Activated T-helper 1 cell treated with anti-CD3 and anti-CD28 coated beads, Interleukin-12 subunit alpha, Interleukin-12 subunit beta, Interleukin-2, Interleukin-4 antibody, amounts not matched to agents 30 ng/mL and 10 ng/mL and 1 ng/mL, durations not matched to agents 14 hours and 24 hours and 36 hours (primary cell): ENCODE measurements around the gene SLC13A5. TPM values are rescaled to one million over a fixed set of nuclear protein-coding genes. Genes with fewer than 3 reads are reported as not detected.

Source experiments
- DNase-seq: peaks from one replicate; pipeline ENCODE4 v3.0.0; 2021; ENCODE audit warnings: low spot score
- H3K27ac Mint-ChIP-seq: one replicate; pipeline ENCODE4 v1.8.0; 2021; ENCODE audit warnings: mild to moderate bottlenecking, mixed read lengths
- H3K27me3 Mint-ChIP-seq: one replicate; pipeline ENCODE4 v1.8.0; 2022; ENCODE audit warnings: mild to moderate bottlenecking, moderate library complexity, mixed read lengths; ENCODE audit not compliant: insufficient read depth
- H3K36me3 Mint-ChIP-seq: one replicate; pipeline ENCODE4 v1.8.0; 2021; ENCODE audit warnings: low read depth, mixed read lengths
- H3K4me1 Mint-ChIP-seq: one replicate; pipeline ENCODE4 v1.8.0; 2021; ENCODE audit warnings: low read depth, mixed read lengths
- H3K4me3 Mint-ChIP-seq: one replicate; pipeline ENCODE4 v1.8.0; 2021; ENCODE audit warnings: mild to moderate bottlenecking, moderate library complexity, mixed read lengths
- H3K9me3 Mint-ChIP-seq: one replicate; pipeline ENCODE4 v1.8.0; 2021; ENCODE audit warnings: mixed read lengths
- intact Hi-C: fragments of 100-400 bp; cut with micrococcal nuclease; formaldehyde crosslinking; loops from one replicate; pipeline ENCODE4 v1.15.1; 2024
- total RNA-seq: library from RNA; stranded (reverse); gene quantifications from 2 replicates; pipeline ENCODE4 v1.2.3, GENCODE V29; 2022

SLC13A5 gene
- total RNA-seq, 1 donor from 2014 or later, result not detected

DNA sequence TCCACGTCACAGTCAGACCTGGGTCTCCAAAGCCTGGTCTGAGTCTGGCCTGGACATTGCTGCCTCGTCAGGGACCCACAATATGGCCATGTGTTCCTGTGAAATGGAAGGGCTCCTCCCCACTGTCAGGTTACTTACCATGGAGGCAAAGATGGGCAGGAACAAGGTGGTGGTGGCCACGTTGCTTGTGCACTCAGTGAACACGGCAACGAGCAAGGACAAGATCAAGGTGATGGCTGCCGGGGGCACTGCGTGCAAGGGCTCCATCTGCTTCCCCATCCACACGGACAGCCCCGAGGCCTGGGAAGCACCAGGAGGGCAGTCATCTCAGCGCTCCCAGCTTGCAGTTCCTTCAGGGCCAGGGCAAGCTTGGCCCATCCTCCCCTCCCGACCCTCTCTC is 22.5 kb downstream of the SLC13A5 start:
- Mint-ChIP-seq H3K36me3 (no peaks in the 10 kb centered on the region), H3K27me3 (peaks cover 17% of the 10 kb centered on the region), H3K9me3 (no peaks in the 10 kb centered on the region), H3K27ac (no peak overlapping the region), H3K4me1 (no peaks in the 10 kb centered on the region), H3K4me3 (no peak overlapping the region)
- intact Hi-C loops, result no loop called here
- DNase-seq, result no peak

DNA sequence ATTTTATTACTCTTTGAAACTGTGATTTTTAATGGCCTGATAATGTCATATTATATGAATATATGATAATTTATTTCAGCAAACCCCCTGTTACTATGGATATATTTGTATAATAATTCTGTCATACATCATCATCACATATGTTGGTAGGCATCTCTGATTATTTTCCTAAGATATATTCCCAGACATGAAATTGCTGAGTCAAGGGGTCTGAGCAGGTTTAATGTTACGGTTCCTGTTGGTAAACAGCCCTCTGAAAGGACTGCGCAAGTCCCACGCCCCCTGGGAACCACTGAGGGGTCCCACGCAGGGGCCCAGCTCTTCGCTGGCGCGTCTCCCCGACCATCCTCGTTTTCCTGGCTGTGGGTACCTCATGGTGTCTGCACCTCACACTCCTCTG is 24.2 kb downstream of the SLC13A5 start:
- no peaks in the 10 kb centered on the region for H3K36me3 Mint-ChIP-seq
- peaks cover 12% of the 10 kb centered on the region for H3K27me3 Mint-ChIP-seq
- H3K4me1 Mint-ChIP-seq, result no peaks in the 10 kb centered on the region
- intact Hi-C loops, result no loop called here
- no peak overlapping the region for H3K4me3 Mint-ChIP-seq
- DNase-seq, result no peak
- H3K27ac Mint-ChIP-seq, result no peak overlapping the region
- no peaks in the 10 kb centered on the region for H3K9me3 Mint-ChIP-seq

DNA sequence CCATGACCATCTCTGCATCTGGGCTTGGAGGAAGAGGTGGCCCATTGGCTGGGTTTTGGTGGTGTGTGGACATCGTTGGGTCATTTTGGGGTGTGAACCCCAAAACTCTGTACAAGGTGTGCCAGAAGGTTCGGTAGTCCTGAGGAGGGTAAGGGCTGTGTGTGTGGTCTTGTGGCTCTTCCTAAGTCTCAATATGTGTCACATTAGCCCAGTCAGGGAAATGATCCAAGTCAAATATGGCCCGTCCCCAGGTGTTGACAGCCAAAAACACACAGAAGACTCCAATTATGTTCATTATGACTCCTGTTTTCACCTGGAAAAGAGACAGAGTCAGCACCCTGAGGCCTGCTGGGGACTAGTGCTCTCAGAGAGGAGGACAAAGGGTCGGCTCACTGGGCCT is 27.1 kb downstream of the SLC13A5 start:
- H3K4me1 Mint-ChIP-seq, result no peaks in the 10 kb centered on the region
- no peaks in the 10 kb centered on the region for H3K9me3 Mint-ChIP-seq
- H3K36me3 Mint-ChIP-seq, result no peaks in the 10 kb centered on the region
- H3K27me3 Mint-ChIP-seq, result peaks cover 3% of the 10 kb centered on the region
- no peak overlapping the region for H3K27ac Mint-ChIP-seq
- intact Hi-C loops, result no loop called here
- DNase-seq, result no peak
- no peak overlapping the region for H3K4me3 Mint-ChIP-seq

DNA sequence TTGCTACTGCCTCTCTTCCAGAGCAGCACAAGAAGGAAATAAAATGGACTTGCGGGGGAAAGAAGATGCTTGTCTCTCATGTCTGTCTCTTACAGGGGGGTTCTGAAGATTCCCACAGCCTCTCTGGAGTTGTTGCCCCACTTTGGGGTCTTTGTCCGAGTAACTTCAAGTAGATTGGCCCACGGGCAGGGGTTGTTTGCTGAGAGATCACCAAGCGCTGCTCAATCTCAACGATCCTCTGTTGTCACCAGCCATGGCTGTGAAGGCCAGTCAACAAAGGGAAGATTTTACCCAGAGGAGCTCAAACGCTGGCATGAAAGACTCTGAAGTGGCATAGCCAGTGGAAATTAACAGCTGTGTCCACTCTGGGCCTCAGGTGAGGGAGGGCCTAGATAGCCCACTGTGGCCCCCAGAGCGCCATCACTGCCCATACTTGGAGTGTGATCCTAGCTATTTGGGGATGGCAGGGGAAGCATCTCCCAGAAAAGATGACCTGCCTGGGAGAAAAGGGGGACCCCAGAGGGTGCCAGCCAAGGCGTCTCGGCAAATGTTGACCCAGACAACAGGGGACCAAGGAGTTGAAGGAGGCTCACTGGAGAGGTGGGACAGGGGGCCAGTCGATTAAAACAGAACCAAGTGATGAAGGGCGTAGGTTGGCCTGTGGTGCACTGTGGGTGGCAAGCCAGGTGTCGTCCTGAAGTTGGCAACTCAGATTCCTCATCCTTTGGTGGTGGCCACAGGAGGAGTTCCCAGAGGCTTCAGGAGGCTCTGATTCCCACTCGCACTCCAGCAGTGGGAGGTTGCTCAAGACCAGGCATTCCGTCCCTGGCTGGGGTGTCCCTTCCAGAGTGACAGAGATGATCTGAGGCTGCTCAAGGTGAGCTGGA is 28.0 kb downstream of the SLC13A5 start:
- intact Hi-C loops, result no loop called here
- no peak for DNase-seq

DNA sequence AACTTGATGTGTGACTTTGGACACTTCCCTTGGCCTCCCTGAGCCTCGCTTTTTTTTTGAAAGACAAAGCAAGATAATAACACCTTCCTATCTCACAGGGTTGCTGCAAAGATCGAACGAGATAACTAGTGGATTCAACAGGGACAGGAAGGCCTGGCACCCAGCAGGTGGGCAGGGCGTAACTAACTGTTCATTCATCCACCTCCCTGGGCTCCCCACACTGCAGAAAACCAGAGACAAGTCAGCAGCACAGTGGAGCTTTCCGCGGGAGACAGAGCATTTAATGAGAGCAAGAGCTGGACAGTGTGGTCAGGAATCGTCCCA is 28.7 kb downstream of the SLC13A5 start:
- DNase-seq, result no peak
- H3K4me1 Mint-ChIP-seq, result no peaks in the 10 kb centered on the region
- intact Hi-C loops, result no loop called here
- no peak overlapping the region for H3K27ac Mint-ChIP-seq
- H3K36me3 Mint-ChIP-seq, result no peaks in the 10 kb centered on the region
- no peaks in the 10 kb centered on the region for H3K9me3 Mint-ChIP-seq
- H3K27me3 Mint-ChIP-seq, result peaks cover 8% of the 10 kb centered on the region
- H3K4me3 Mint-ChIP-seq, result no peak overlapping the region

More for the DNA sequence above, 28.0 kb downstream of the SLC13A5 start:
- H3K27me3 Mint-ChIP-seq, result peaks cover 4% of the 10 kb centered on the region
- no peaks in the 10 kb centered on the region for H3K9me3 Mint-ChIP-seq
- no peak overlapping the region for H3K27ac Mint-ChIP-seq
- no peak overlapping the region for H3K4me3 Mint-ChIP-seq
- H3K4me1 Mint-ChIP-seq, result no peaks in the 10 kb centered on the region
- no peaks in the 10 kb centered on the region for H3K36me3 Mint-ChIP-seq

DNA sequence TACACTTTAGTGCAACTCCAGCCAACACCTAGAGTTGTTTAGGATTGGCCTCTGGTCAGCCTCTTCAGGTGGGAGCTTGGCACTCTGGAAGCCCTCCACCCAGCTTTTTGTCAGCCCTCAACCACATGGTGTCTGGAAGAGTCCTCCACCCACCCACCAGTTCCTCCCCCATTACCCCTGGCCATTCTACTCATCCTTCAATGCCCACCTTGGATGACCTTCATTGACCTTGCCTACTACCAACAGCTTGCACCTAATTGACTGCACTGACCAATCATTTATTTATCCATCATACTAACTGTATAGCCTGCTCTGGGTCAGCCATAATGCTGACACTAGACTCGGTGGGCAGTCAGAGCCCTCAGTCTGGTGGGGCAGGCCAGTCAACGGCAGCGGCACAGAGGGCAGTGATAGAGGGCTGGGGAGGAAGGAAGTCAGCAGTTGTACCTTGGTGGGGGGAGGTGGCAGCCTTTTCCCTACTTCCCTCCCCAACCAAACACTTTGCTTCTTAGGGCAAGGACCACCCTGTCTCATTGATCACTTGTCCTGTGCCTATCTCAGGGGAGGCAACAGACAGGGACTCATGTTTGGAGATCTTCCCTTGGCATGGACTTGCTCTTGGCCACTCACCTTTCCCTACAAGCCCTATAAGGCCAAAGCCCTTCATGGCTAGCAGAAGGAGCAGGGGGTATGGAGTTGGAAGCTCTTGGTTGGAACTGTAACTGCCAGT is 29.3 kb downstream of the SLC13A5 start:
- intact Hi-C loops, result no loop called here

DNA sequence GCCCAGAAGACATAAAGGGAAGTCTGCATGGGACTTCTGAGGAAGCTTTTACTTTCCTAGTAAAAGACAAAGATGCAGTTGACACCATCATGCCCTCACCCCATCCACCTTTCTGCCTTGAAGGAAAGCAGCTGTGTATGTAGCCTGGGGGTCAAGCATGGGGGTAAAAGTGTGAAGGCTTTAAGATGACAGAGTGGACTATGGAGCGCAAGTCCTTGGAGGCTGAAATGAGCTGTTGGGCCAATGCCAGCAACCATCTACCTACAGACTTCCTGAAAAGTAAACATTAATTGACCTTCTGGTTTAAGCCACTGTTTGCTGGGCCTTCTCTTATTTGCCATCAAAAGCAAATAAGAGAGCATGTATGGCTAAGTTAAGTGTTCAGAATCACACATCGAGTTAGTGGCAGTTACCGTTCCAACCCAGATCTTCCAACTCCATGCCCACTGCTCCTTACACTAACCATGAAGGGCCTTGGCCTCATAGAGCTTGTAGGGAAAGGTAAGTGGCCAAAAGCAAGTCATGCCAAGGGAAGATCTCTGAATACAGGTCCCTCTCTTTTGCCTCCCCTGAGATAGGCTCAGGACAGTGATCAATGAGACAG is 30.0 kb downstream of the SLC13A5 start:
- H3K27me3 Mint-ChIP-seq, result peaks cover 17% of the 10 kb centered on the region

More for the DNA sequence above, 29.3 kb downstream of the SLC13A5 start:
- no peak overlapping the region for H3K27ac Mint-ChIP-seq
- H3K4me3 Mint-ChIP-seq, result no peak overlapping the region
- no peaks in the 10 kb centered on the region for H3K36me3 Mint-ChIP-seq
- H3K4me1 Mint-ChIP-seq, result no peaks in the 10 kb centered on the region
- H3K27me3 Mint-ChIP-seq, result peaks cover 12% of the 10 kb centered on the region
- DNase-seq, result no peak
- no peaks in the 10 kb centered on the region for H3K9me3 Mint-ChIP-seq

DNA sequence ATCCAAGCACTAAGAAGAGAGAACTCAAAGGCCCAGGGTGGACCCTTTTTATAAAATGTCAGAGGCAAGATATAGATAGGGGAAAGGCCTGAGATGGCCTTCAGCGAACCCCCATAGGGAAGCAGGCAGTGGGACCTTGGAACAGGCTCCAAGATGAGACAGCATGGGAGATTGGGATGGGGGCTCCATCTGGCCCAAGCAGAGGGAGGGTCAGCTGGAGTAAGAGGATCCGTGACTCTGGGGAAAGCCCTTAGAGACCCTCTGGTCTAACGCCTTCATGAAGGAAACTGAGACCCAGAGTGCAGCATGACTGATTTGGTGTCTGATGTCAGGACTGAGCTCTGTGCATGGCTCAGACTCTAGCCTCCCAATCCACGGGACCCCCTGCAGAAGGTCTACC is 30.8 kb downstream of the SLC13A5 start:
- no peak overlapping the region for H3K4me3 Mint-ChIP-seq
- no peaks in the 10 kb centered on the region for H3K36me3 Mint-ChIP-seq
- H3K4me1 Mint-ChIP-seq, result peaks cover 4% of the 10 kb centered on the region
- H3K27ac Mint-ChIP-seq, result no peak overlapping the region
- H3K27me3 Mint-ChIP-seq, result peaks cover 25% of the 10 kb centered on the region
- intact Hi-C loops, result no loop called here
- no peak for DNase-seq
- no peaks in the 10 kb centered on the region for H3K9me3 Mint-ChIP-seq

More for the DNA sequence above, 30.0 kb downstream of the SLC13A5 start:
- intact Hi-C loops, result no loop called here
- no peak for DNase-seq
- H3K27ac Mint-ChIP-seq, result no peak overlapping the region
- H3K4me1 Mint-ChIP-seq, result no peaks in the 10 kb centered on the region
- H3K9me3 Mint-ChIP-seq, result no peaks in the 10 kb centered on the region
- no peaks in the 10 kb centered on the region for H3K36me3 Mint-ChIP-seq
- H3K4me3 Mint-ChIP-seq, result no peak overlapping the region

DNA sequence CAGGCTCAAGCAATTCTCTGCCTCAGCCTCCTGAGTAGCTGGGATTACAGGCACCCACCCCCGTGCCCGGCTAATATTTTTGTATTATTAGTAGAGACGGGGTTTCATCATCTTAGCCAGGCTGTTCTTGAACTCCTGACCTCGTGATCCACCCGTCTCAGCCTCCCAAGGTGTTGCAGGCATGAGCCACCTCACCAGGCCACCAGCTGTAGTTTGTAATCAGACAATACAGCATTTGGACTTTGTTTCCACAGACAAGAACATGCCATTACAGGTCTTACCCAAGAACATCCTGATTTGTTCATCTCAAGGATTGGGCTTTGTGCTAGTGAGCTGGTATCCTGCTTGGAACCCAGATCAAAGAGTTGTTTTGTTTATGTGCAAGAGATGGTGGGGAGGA is 31.5 kb downstream of the SLC13A5 start:
- Mint-ChIP-seq H3K27ac (no peak overlapping the region), H3K36me3 (no peaks in the 10 kb centered on the region), H3K27me3 (peaks cover 27% of the 10 kb centered on the region), H3K9me3 (no peaks in the 10 kb centered on the region), H3K4me1 (peaks cover 4% of the 10 kb centered on the region), H3K4me3 (no peak overlapping the region)
- intact Hi-C loops, result no loop called here
- no peak for DNase-seq

DNA sequence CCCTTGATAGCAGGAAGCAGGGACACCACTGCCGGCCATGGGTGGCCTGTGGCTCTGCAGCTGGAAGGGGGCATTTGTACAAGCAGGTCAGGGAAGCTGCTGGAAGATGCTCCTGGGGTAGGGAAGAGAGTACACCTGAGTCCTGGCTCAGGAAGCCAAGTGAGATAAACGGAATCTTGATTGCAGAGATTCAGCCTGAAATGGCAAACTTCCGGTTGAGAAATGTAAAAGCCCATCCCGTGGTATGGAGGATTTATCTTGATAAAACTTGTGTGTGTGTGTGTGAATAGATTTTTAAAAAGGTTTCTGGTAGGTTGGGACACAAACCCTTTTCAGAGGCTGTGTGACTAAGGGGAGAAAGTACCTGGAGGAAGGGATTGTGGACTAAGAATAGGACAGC is 32.0 kb downstream of the SLC13A5 start:
- no peak for DNase-seq
- intact Hi-C loops, result no loop called here
- no peaks in the 10 kb centered on the region for H3K9me3 Mint-ChIP-seq
- H3K36me3 Mint-ChIP-seq, result no peaks in the 10 kb centered on the region
- peaks cover 27% of the 10 kb centered on the region for H3K27me3 Mint-ChIP-seq
- no peak overlapping the region for H3K4me3 Mint-ChIP-seq
- peaks cover 4% of the 10 kb centered on the region for H3K4me1 Mint-ChIP-seq
- no peak overlapping the region for H3K27ac Mint-ChIP-seq

DNA sequence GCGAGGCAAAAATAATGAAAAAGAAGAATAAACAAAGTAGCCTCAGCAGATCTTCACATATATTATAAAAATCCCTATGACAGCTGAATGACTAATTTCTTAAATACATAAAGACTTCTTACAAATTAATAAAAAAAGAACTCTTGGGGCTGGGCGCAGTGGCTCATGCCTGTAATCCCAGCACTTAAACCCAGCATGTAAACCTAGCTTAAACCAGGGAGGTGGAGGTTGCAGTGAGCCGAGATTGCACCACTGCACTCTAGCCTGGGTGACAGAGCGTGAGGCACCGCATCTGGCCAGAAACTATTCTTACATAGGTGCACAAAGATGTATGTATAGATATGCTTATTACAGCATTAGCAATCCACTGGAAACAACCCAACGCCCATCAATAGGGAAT is 33.9 kb downstream of the SLC13A5 start:
- Mint-ChIP-seq H3K27me3 (peaks cover 33% of the 10 kb centered on the region), H3K4me3 (no peak overlapping the region)
- intact Hi-C loops, result no loop called here

DNA sequence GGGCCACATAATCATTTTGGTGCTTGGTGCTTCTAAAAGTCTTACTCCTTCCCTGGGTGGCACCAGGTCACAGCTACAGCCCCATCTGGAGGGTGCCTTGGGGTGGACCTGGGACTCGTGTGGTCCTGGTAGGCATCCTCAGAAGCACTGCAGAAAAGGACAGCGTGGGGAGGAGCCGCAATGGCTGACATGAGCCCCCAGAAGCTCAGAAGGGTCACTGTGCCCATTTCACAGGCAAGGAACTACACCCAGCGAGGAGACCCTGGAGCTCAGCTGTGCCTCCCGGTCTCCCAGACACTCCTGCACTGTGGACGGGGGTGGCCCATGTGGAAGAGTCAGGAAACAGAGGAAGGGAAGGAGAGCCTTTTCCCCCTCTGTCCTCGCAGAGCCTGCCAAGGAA is 35.2 kb downstream of the SLC13A5 start:
- peaks cover 4% of the 10 kb centered on the region for H3K4me1 Mint-ChIP-seq
- H3K9me3 Mint-ChIP-seq, result no peaks in the 10 kb centered on the region
- H3K27me3 Mint-ChIP-seq, result peaks cover 33% of the 10 kb centered on the region
- no peaks in the 10 kb centered on the region for H3K36me3 Mint-ChIP-seq
- intact Hi-C loops, result no loop called here
- H3K27ac Mint-ChIP-seq, result no peak overlapping the region
- no peak overlapping the region for H3K4me3 Mint-ChIP-seq
- DNase-seq, result no peak

More for the DNA sequence above, 33.9 kb downstream of the SLC13A5 start:
- no peak for DNase-seq
- no peaks in the 10 kb centered on the region for H3K9me3 Mint-ChIP-seq
- no peak overlapping the region for H3K27ac Mint-ChIP-seq
- H3K4me1 Mint-ChIP-seq, result peaks cover 4% of the 10 kb centered on the region
- no peaks in the 10 kb centered on the region for H3K36me3 Mint-ChIP-seq

DNA sequence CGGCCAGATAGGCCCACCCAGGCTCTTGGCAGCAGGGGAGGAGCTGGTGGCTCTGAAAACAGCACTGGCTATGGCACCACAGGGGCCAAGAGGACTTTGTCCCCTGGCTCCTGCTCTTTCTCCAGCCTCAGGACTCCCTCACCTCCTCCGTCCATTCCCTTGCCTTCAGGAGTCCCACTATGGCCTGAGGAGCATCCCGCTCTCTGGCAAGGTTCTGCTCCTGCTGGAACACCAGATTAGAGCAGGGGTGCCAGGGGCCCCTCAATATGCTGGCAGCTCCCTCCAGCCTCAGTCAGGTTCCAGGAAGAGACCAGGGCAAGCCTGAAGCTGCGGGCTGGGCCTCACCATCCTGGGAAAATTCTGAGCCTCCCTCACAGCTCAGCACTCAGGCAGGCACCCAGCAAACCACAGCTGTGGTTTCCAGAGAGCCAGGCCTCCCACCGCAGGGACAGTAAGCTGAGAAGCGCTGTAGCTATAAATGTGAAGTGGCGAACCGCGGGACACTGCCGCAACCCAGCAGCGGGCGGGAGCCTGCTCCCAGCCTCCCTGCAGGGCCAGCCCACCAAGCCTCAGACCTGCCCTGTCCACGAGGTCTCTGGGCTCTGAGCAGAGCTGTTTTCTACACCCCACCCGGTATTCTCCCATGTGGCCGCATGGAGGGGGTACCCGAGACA is 35.9 kb downstream of the SLC13A5 start:
- no peak overlapping the region for H3K4me3 Mint-ChIP-seq
- intact Hi-C loops, result no loop called here
- no peak for DNase-seq

More for the DNA sequence above, 35.9 kb downstream of the SLC13A5 start:
- H3K27ac Mint-ChIP-seq, result no peak overlapping the region
- no peaks in the 10 kb centered on the region for H3K9me3 Mint-ChIP-seq
- H3K36me3 Mint-ChIP-seq, result no peaks in the 10 kb centered on the region
- H3K27me3 Mint-ChIP-seq, result peaks cover 33% of the 10 kb centered on the region
- peaks cover 4% of the 10 kb centered on the region for H3K4me1 Mint-ChIP-seq
